Measurements from ENCODE around the gene ATP8A2. TPM values are rescaled to one million over a fixed set of nuclear protein-coding genes. Genes with fewer than 3 reads are reported as not detected.
A peak's percentile ranks its signal among the peaks of the same experiment; 100 is the strongest.

ATP8A2 gene
- total RNA-seq, 1 experiment from 2014 or later, result not detected

DNA sequence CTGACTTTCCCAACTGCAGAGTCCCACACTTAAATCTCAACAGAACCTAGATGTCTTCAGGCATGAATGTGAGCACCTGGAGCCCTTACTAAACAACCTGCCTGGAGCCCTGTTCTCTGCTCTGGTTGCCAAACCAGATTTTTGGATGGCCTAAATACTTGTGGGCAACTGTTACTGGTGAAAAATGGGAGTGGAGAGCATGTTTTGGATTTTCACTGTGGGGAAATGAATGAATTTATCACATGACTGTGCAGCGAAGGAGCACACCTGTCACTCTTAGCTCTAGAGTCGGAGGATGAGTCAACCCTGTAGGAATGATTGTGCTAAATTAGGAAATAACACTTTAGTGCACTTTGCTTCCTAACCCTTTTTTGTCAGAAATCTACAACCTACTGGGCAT, 649.7 kb downstream of the ATP8A2 start:
- H3K27ac ChIP-seq, result 0 out of 2 replicates have a peak overlapping the region, but pooled peaks have one; percentile 37
- H3K27me3 ChIP-seq (ENCODE audit: insufficient read depth, low read depth), result peaks cover 77% of the 10 kb centered on the region
- H3K4me1 ChIP-seq (replicated peaks; ENCODE audit: insufficient read depth), result peaks cover 8% of the 10 kb centered on the region; the same call in 1 of the 2 replicates
- CTCF ChIA-PET, result no interaction called here
- no peaks in the 10 kb centered on the region for H3K79me2 ChIP-seq (ENCODE audit: low read depth)
- H4K20me1 ChIP-seq (ENCODE audit: insufficient read depth), result no peaks in the 10 kb centered on the region
- H3K9me2 ChIP-seq (ENCODE audit: insufficient read depth), result no peaks in the 10 kb centered on the region; the same call in 1 of the 2 replicates
- intact Hi-C loops (cut with micrococcal nuclease; ENCODE audit: unreplicated experiment), result no loop called here
- no TSS peak for BruUV-seq (replicated peaks)
- peaks cover 9% of the 10 kb centered on the region; the same call in 1 of the 2 replicates for H3F3A ChIP-seq (ENCODE audit: insufficient read depth, low read depth)
- H2AFZ ChIP-seq, result no peak overlapping the region
- H3K4me2 ChIP-seq, result 0 out of 2 replicates have a peak overlapping the region, but pooled peaks have one; percentile 10
- no peaks in the 10 kb centered on the region for H3K36me3 ChIP-seq (ENCODE audit: low read depth)
- no peak overlapping the region for H3K4me3 ChIP-seq
- DNase-seq, result peak in 1 of 2 experiments; percentile 80
- TF ChIP-seq EZH2 (IDR thresholded peaks at IDR 0.05; ENCODE audit: low read depth), result no peak
- TF ChIP-seq, protein P1, sequence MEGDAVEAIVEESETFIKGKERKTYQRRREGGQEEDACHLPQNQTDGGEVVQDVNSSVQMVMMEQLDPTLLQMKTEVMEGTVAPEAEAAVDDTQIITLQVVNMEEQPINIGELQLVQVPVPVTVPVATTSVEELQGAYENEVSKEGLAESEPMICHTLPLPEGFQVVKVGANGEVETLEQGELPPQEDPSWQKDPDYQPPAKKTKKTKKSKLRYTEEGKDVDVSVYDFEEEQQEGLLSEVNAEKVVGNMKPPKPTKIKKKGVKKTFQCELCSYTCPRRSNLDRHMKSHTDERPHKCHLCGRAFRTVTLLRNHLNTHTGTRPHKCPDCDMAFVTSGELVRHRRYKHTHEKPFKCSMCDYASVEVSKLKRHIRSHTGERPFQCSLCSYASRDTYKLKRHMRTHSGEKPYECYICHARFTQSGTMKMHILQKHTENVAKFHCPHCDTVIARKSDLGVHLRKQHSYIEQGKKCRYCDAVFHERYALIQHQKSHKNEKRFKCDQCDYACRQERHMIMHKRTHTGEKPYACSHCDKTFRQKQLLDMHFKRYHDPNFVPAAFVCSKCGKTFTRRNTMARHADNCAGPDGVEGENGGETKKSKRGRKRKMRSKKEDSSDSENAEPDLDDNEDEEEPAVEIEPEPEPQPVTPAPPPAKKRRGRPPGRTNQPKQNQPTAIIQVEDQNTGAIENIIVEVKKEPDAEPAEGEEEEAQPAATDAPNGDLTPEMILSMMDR (conservative IDR thresholded peaks at IDR 0.05), result no peak
- POLR2A ChIA-PET (ENCODE audit: unreplicated experiment), result no interaction called here
- H3K9me3 ChIP-seq (ENCODE audit: insufficient read depth, low read depth), result no peaks in the 10 kb centered on the region

DNA sequence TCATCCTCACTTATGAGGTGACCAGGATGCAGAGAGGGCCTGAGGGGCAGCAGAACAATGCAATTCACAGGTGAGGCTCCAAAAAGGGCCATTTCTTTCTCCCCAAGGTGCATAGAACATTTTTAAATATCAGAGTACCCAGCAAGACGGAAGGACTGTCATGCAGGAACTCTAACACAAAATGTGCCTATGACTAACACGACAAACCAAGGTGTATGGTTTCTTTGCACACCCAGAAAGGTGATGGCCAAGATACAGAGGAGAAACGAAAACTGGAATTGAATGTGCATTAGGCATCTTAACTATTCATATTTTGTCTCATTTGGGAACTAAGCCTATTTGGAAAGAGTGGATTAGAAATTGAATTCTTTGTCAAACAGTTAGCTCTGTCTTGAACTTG, 650.2 kb downstream of the ATP8A2 start:
- Histone ChIP-seq H3K4me3 (no peak overlapping the region), H3K27me3 (ENCODE audit: insufficient read depth, low read depth) (peaks cover 77% of the 10 kb centered on the region), H4K20me1 (ENCODE audit: insufficient read depth) (no peaks in the 10 kb centered on the region), H3K27ac (0 out of 2 replicates have a peak overlapping the region, but pooled peaks have one; percentile 37), H3F3A (ENCODE audit: insufficient read depth, low read depth) (peaks cover 9% of the 10 kb centered on the region; the same call in 1 of the 2 replicates), H3K36me3 (ENCODE audit: low read depth) (no peaks in the 10 kb centered on the region), H3K79me2 (ENCODE audit: low read depth) (no peaks in the 10 kb centered on the region), H3K4me1 (replicated peaks; ENCODE audit: insufficient read depth) (peaks cover 8% of the 10 kb centered on the region; the same call in 1 of the 2 replicates), H3K9me3 (ENCODE audit: insufficient read depth, low read depth) (no peaks in the 10 kb centered on the region), H3K4me2 (0 out of 2 replicates have a peak overlapping the region, but pooled peaks have one; percentile 10), H3K9me2 (ENCODE audit: insufficient read depth) (no peaks in the 10 kb centered on the region; the same call in 1 of the 2 replicates), H2AFZ (no peak overlapping the region)
- intact Hi-C loops (cut with micrococcal nuclease; ENCODE audit: unreplicated experiment), result no loop called here
- no TSS peak for BruUV-seq (replicated peaks)
- ChIA-PET CTCF (no interaction called here), POLR2A (ENCODE audit: unreplicated experiment) (no interaction called here)
- no peak for DNase-seq
- TF ChIP-seq EZH2 (IDR thresholded peaks at IDR 0.05; ENCODE audit: low read depth), result no peak
- TF ChIP-seq, protein P1 (conservative IDR thresholded peaks at IDR 0.05), result no peak

DNA sequence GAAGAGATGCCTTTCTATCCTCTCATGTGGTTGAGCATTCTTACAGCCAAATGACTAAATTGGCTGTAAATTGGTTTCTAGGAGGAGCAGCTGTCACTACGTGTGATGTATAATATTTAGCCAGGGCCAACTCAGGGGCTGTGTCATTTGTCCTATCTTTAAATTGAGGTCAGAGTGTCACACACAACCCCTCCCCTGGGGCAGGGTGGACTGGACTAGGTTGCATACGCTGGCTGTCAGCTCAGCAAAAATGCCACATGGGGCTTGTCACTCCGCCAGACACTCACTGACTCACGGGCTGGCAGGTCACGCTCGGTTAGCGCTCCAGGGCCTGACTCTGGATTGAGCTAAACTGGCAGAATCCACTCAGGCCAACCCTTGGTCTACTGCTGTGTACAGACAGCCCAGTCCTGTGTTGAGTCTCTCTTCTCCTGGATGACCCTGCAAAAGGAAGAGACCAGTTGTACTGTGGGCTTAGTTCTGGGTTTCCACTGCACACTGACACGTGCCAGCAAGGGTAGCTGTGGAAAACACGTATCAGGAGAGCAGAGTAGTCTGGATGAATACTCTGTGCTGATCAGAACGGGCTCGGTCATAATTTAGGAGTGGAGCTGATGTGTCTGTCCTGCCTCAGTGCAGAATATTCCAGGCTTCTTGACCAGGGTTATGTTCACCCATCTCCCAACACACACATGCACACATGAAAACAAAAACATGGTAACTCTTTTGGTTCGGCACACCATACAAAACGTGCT, 650.9 kb downstream of the ATP8A2 start:
- intact Hi-C loops (cut with micrococcal nuclease; ENCODE audit: unreplicated experiment), result no loop called here
- Histone ChIP-seq H3K4me1 (replicated peaks; ENCODE audit: insufficient read depth) (peaks cover 8% of the 10 kb centered on the region; the same call in 1 of the 2 replicates), H3K9me2 (ENCODE audit: insufficient read depth) (no peaks in the 10 kb centered on the region), H3K79me2 (ENCODE audit: low read depth) (no peaks in the 10 kb centered on the region), H3K27ac (no peak overlapping the region), H3K36me3 (ENCODE audit: low read depth) (no peaks in the 10 kb centered on the region), H4K20me1 (ENCODE audit: insufficient read depth) (no peaks in the 10 kb centered on the region), H2AFZ (no peak overlapping the region), H3K4me2 (no peak overlapping the region), H3K4me3 (no peak overlapping the region), H3K9me3 (ENCODE audit: insufficient read depth, low read depth) (no peaks in the 10 kb centered on the region), H3F3A (ENCODE audit: insufficient read depth, low read depth) (peaks cover 9% of the 10 kb centered on the region; the same call in 1 of the 2 replicates), H3K27me3 (ENCODE audit: insufficient read depth, low read depth) (peaks cover 75% of the 10 kb centered on the region)
- ChIA-PET CTCF (no interaction called here), POLR2A (ENCODE audit: unreplicated experiment) (no interaction called here)
- BruUV-seq (replicated peaks), result no TSS peak
- TF ChIP-seq, protein P1 (conservative IDR thresholded peaks at IDR 0.05), result no peak
- no peak for TF ChIP-seq EZH2 (IDR thresholded peaks at IDR 0.05; ENCODE audit: low read depth)
- peak; percentile 18 to 77 for DNase-seq
